ENCODE results near the gene SMIM24.
A peak's percentile ranks its signal among the peaks of the same experiment; 100 is the strongest.
"Not testable (repeated sequence)": the region's sequence is repeated elsewhere in the genome, so short reads cannot be mapped to it uniquely, and the experiment has no call there.

The SMIM24 gene

GRCh38 chr19:3514930-3515329 lies 34.6 kb upstream of the SMIM24 start:
- no peak for DNase-seq (ENCODE audit: low read depth)

- DNase-seq (ENCODE audit: low read depth): no peak
These were observed 33.2 kb upstream of the SMIM24 start for GRCh38 chr19:3513229-3514140.

- DNase-seq (ENCODE audit: low read depth): no peak
These were observed 32.4 kb upstream of the SMIM24 start for GRCh38 chr19:3512562-3513228.

GRCh38 chr19:3511506-3512251 lies 31.4 kb upstream of the SMIM24 start:
- DNase-seq (ENCODE audit: low read depth): no peak

- DNase-seq (ENCODE audit: low read depth): no peak
These were observed 30.4 kb upstream of the SMIM24 start for GRCh38 chr19:3510727-3511126.

- DNase-seq (ENCODE audit: low read depth): no peak
These were observed 29.3 kb upstream of the SMIM24 start for GRCh38 chr19:3509566-3509989.

GRCh38 chr19:3508771-3509535 lies 28.6 kb upstream of the SMIM24 start:
- no peak for DNase-seq (ENCODE audit: low read depth)

- not testable (repeated sequence) for DNase-seq (ENCODE audit: low read depth)
These were observed 27.9 kb upstream of the SMIM24 start for GRCh38 chr19:3508121-3508661.

- no peak for DNase-seq (ENCODE audit: low read depth)
These were observed 27.2 kb upstream of the SMIM24 start for GRCh38 chr19:3507371-3508120.

GRCh38 chr19:3506384-3507340 lies 26.3 kb upstream of the SMIM24 start:
- no peak for DNase-seq (ENCODE audit: low read depth)

GRCh38 chr19:3505598-3506383 lies 25.5 kb upstream of the SMIM24 start, which contains the start of gene FZR1:
FZR1 (plus strand) TSS chr19:3506311; CDS start chr19:3522990, 16,679 bp downstream.
- peak; percentile 95 for DNase-seq (ENCODE audit: low read depth)

- DNase-seq (ENCODE audit: low read depth): no peak
These were observed 24.4 kb upstream of the SMIM24 start for GRCh38 chr19:3504735-3505134.

GRCh38 chr19:3503036-3503572 lies 22.8 kb upstream of the SMIM24 start:
- no peak for DNase-seq (ENCODE audit: low read depth)

- no peak for DNase-seq (ENCODE audit: low read depth)
These were observed 21.5 kb upstream of the SMIM24 start for GRCh38 chr19:3501780-3502179.

- DNase-seq (ENCODE audit: low read depth): peak; percentile 98
These were observed 20.2 kb upstream of the SMIM24 start, which contains the start of gene DOHH for GRCh38 chr19:3500429-3501101. DOHH (minus strand) TSS chr19:3500674; CDS start chr19:3496814, 3,860 bp downstream.

GRCh38 chr19:3499738-3500428 lies 19.6 kb upstream of the SMIM24 start:
- no peak for DNase-seq (ENCODE audit: low read depth)
